Ishikawa (cell line): Measurements from ENCODE around the gene RNF8.
A peak's percentile ranks its signal among the peaks of the same experiment; 100 is the strongest.

ENCODE experiments used
- CEBPB ChIP-seq: IDR thresholded peaks from 2 replicates; pipeline ENCODE4 v1.6.1; 2012
- CREB1 ChIP-seq: IDR thresholded peaks from 2 replicates; pipeline ENCODE4 v1.6.1; 2012; ENCODE audit warnings: low read depth
- EGR1 ChIP-seq: IDR thresholded peaks from 2 replicates; pipeline ENCODE4 v1.6.1; 2012
- EP300 ChIP-seq: IDR thresholded peaks from 2 replicates; pipeline ENCODE4 v1.6.1; 2012; ENCODE audit warnings: borderline replicate concordance
- FOXM1 ChIP-seq: IDR thresholded peaks from 2 replicates; pipeline ENCODE4 v1.6.1; 2012; ENCODE audit warnings: low read depth, borderline replicate concordance
- NFIC ChIP-seq: IDR thresholded peaks from 2 replicates; pipeline ENCODE4 v1.6.1; 2012
- RAD21 ChIP-seq: IDR thresholded peaks from 2 replicates; pipeline ENCODE4 v1.6.1; 2012; ENCODE audit warnings: low read depth
- TAF1 ChIP-seq: IDR thresholded peaks from 2 replicates; pipeline ENCODE4 v1.6.1; 2012; ENCODE audit warnings: low read depth, mild to moderate bottlenecking
- TCF12 ChIP-seq: IDR thresholded peaks from 2 replicates; pipeline ENCODE4 v1.6.1; 2012; ENCODE audit warnings: low read depth
- TEAD4 ChIP-seq: IDR thresholded peaks from 2 replicates; pipeline ENCODE4 v1.6.1; 2012
- YY1 ChIP-seq: IDR thresholded peaks from 2 replicates; pipeline ENCODE4 v1.6.1; 2012; ENCODE audit warnings: low read depth
- ZBTB7A ChIP-seq: IDR thresholded peaks from 2 replicates; pipeline ENCODE4 v1.6.1; 2012; ENCODE audit warnings: low read depth
- TF ChIP-seq, protein P1 (sequence below): IDR thresholded peaks from 2 replicates; pipeline ENCODE4 v1.6.1; 2012
- TF ChIP-seq, protein P2 (sequence below): IDR thresholded peaks from 2 replicates; pipeline ENCODE4 v1.6.1; 2012
- TF ChIP-seq, protein P3 (sequence below): IDR thresholded peaks from 2 replicates; pipeline ENCODE4 v1.6.1; 2012; ENCODE audit warnings: low read depth, mild to moderate bottlenecking

Gene RNF8

DNA sequence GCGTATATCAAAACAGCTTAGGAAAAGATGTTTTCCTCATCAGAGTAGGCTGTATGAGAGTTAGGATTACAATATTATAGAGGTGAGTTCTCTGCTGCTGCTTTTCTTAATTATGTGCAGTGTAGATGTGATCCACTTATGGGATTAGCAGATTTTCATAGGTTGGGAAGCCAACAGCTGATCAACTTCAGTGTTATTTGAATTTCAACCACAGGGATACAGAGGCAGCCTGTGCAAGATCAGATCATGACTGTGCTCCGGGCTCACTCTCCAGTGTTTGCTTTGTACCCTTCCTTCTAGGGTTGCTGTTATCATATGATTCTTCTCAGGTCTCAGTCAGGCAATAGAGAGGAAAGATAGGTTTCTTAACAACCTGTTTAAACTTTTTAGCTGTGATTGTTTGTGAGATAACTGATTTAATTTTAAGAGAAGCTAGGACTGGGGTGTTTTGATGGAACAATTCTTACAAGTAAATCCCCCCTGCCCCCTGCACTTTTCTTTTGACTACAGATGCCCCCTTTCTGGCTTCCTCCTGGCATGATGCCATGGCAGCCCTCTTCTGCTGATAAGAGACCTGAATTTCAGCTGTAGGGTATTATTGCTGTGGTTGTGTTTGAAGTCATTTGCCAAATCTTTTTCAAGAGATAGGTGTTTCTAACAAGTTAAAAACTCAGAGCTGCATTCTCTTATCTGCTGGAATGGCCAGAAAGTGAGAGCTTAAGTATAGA, 8.5 kb downstream of the RNF8 start:
- TF ChIP-seq, protein P1, sequence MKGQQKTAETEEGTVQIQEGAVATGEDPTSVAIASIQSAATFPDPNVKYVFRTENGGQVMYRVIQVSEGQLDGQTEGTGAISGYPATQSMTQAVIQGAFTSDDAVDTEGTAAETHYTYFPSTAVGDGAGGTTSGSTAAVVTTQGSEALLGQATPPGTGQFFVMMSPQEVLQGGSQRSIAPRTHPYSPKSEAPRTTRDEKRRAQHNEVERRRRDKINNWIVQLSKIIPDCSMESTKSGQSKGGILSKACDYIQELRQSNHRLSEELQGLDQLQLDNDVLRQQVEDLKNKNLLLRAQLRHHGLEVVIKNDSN, result no peak
- TF ChIP-seq, protein P2, sequence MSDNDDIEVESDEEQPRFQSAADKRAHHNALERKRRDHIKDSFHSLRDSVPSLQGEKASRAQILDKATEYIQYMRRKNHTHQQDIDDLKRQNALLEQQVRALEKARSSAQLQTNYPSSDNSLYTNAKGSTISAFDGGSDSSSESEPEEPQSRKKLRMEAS, result no peak
- TF ChIP-seq YY1 (no peak), TAF1 (no peak), TCF12 (no peak), ZBTB7A (no peak), FOXM1 (no peak), NFIC (no peak)

DNA sequence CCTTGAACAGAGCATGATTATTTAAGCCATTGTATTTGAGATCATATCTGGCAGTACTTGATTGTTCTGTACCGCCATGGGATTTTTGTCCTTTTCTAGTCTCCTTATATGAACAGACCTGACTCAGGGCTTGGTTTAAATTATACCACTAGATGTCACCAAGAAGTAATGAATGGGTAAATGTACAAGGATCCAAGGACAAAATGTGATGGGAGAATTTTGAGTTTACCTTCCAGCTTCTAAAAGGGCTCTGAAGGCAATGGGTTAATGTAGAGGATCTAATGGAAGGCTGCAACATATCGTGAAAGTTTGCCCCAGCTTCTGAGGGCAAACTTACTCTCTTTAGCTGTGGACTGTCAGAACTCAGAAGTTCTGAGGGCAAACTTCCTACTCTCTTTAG, 12.0 kb downstream of the RNF8 start:
- TF ChIP-seq FOXM1, result no peak
- TF ChIP-seq RAD21, result peak; percentile 38

DNA sequence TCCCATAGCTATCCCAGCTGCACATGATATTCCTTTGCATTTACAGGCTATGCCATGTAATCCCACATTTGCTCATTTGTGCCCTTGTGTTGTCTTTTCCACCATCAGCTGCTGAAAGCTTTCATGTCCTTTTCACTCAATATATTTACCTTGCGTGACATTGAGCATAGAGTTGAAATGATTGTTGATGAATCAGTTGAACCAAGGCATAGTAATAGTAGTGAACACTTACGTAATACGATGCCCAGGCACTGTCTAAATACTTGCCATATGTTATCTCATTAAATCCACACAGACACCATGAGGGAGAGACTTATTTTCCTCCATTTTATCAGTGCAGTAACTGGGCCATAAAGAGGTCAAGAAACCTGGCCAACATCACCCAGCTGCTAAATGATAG, 13.1 kb downstream of the RNF8 start:
- no peak for TF ChIP-seq CREB1
- no peak for TF ChIP-seq NFIC
- TF ChIP-seq FOXM1, result no peak
- TF ChIP-seq, protein P1, result no peak
- no peak for TF ChIP-seq ZBTB7A
- TF ChIP-seq CEBPB, result no peak

DNA sequence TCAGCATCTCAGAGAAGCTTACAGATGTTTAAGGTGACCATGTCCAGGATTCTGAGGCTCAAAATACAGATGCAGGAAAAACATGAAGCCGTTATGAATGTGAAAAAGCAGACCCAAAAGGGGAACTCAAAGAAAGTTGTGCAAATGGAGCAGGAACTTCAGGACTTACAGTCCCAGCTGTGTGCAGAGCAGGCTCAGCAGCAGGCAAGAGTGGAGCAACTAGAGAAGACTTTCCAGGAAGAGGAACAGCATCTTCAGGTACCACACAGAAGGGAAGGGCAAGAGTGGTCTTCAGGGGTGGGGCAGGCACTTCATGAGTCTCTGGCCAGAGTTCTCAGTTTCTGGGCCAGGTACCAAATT, 15.2 kb downstream of the RNF8 start:
- TF ChIP-seq EGR1 (no peak), EP300 (no peak), CREB1 (no peak), TCF12 (no peak), TEAD4 (no peak), RAD21 (no peak), TAF1 (no peak), YY1 (no peak), FOXM1 (no peak)
- TF ChIP-seq, protein P3, sequence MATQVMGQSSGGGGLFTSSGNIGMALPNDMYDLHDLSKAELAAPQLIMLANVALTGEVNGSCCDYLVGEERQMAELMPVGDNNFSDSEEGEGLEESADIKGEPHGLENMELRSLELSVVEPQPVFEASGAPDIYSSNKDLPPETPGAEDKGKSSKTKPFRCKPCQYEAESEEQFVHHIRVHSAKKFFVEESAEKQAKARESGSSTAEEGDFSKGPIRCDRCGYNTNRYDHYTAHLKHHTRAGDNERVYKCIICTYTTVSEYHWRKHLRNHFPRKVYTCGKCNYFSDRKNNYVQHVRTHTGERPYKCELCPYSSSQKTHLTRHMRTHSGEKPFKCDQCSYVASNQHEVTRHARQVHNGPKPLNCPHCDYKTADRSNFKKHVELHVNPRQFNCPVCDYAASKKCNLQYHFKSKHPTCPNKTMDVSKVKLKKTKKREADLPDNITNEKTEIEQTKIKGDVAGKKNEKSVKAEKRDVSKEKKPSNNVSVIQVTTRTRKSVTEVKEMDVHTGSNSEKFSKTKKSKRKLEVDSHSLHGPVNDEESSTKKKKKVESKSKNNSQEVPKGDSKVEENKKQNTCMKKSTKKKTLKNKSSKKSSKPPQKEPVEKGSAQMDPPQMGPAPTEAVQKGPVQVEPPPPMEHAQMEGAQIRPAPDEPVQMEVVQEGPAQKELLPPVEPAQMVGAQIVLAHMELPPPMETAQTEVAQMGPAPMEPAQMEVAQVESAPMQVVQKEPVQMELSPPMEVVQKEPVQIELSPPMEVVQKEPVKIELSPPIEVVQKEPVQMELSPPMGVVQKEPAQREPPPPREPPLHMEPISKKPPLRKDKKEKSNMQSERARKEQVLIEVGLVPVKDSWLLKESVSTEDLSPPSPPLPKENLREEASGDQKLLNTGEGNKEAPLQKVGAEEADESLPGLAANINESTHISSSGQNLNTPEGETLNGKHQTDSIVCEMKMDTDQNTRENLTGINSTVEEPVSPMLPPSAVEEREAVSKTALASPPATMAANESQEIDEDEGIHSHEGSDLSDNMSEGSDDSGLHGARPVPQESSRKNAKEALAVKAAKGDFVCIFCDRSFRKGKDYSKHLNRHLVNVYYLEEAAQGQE, result no peak

DNA sequence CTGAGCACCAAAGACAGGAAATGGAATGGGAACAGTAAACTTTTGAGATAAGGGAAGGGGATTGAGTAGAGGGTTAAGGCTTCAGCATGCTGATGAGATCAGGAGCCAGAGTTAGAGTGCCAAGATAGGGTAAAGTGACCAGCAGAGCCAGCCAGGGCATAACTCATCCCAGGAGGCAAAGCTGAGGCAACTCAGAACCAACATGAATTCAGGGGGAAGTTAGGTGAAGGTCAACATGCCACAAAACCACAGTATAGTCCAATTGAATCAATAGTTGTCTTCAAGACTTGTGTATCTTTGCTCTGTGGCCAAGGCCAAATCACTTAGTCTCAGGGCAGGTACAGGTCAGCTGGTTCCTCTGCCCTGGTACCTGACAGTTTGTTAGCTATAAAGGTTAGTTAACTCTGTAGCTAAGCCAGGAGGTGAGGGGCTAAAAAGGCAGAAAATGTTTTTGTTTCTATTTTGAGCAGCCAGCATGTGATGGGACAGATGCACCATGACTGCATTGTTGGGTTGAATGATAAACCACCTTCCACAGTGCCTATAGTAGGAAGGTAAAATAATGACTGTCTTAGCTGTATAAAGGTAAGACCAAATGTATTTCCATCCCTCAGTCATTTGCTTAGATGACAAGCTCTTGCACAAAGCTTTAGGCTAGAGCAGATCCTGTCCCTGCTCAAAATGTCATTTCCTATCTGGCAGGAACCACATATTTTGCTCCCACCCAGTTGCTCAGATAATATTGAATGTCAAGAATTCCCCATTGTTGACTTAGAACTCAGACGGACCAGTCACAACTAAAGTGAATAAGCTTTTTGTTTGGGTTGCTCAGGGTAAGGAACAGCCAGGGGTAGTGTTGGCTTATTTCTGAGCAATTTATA, 15.8 kb downstream of the RNF8 start:
- TF ChIP-seq YY1, result no peak
- TF ChIP-seq EP300, result no peak
- TF ChIP-seq CREB1, result no peak
- TF ChIP-seq EGR1, result no peak
- TF ChIP-seq, protein P3, result no peak
- no peak for TF ChIP-seq TAF1
- TF ChIP-seq FOXM1, result no peak
- TF ChIP-seq TEAD4, result no peak
- TF ChIP-seq TCF12, result no peak

DNA sequence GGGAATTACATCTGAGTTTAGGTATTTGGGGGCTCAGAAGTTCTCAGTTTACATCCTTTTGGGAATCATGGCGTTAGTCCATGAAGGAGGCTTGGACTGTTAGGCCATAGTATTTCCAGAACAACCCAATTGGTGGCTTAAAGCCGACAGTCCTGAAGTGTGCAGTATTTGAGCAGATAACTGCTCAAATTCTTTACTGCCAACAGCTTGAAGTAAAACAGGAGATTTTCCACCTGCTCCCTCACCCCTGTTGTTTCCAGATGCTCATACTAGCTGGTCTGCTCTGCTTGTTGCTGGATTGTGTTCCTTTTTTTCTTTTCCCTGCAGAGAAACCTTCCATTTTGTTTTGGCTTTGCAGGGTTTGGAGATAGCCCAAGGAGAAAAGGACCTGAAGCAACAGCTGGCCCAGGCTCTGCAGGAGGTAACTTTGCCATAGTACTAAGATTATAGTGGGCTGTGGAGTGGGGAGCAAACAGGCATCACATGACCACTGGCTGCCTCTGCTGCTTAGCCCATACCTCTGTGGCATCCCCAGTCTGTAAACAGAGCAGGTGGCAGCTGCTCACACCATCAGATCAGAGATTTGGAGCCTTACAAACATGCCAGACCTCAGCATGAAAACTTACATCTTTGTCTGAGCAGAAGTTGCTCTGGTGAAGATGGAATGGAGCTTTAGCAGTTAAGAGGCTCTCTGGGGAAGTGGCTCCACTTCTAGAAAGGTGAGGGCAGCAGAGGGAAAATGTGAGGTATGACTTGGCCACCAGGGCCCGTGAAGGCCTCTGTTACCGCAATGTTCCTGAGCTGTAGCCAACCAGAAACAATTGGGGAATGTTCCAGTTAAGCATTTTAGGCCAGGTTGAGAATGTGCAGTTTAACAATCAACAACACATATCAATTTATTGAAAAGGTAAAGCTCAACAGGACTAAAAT, 17.6 kb downstream of the RNF8 start:
- TF ChIP-seq, protein P3, result no peak
- no peak for TF ChIP-seq EP300
- TF ChIP-seq, protein P1, result peak; percentile 34; the same call in 1 of the 2 replicates
- TF ChIP-seq, protein P2, result no peak
- TF ChIP-seq TCF12, result no peak
- no peak for TF ChIP-seq RAD21
- no peak for TF ChIP-seq CEBPB
- no peak for TF ChIP-seq NFIC
